Measurements from ENCODE around the gene PARPBP.
"Not testable (repeated sequence)": the region's sequence is repeated elsewhere in the genome, so short reads cannot be mapped to it uniquely, and the experiment has no call there.

The PARPBP gene

GRCh38 chr12:102119674-102120563 lies at the start of gene PARPBP, which contains the start of gene NUP37:
Gene PARPBP, plus strand, starts transcription at chr12:102120183. Its CDS starts 3,706 bp downstream, at chr12:102123889.
Gene NUP37, minus strand, starts transcription at chr12:102120114. Its CDS starts 1,596 bp downstream, at chr12:102118518.
- DNase-seq: peak; percentile 96

GRCh38 chr12:102072092-102072491 lies 47.9 kb upstream of the PARPBP start:
- not testable (repeated sequence) for DNase-seq

GRCh38 chr12:102080842-102081241 lies 39.1 kb upstream of the PARPBP start:
- no peak for DNase-seq

GRCh38 chr12:102089228-102089835 lies 30.7 kb upstream of the PARPBP start:
- DNase-seq: not testable (repeated sequence)

GRCh38 chr12:102093319-102093718 lies 26.7 kb upstream of the PARPBP start:
- no peak for DNase-seq

- DNase-seq: peak; percentile 26
Observed at GRCh38 chr12:102095677-102096263, 24.2 kb upstream of the PARPBP start.

- no peak for DNase-seq
Observed at GRCh38 chr12:102096855-102097254, 23.1 kb upstream of the PARPBP start.

GRCh38 chr12:102106905-102107304 lies 13.1 kb upstream of the PARPBP start:
- DNase-seq: no peak

GRCh38 chr12:102107970-102108369 lies 12.0 kb upstream of the PARPBP start:
- no peak for DNase-seq

GRCh38 chr12:102110782-102111181 lies 9.2 kb upstream of the PARPBP start:
- DNase-seq: no peak

- DNase-seq: no peak
Observed at GRCh38 chr12:102114212-102114611, 5.8 kb upstream of the PARPBP start.

- DNase-seq: no peak
Observed at GRCh38 chr12:102116392-102116791, 3.6 kb upstream of the PARPBP start.

GRCh38 chr12:102118874-102119273 lies 1.1 kb upstream of the PARPBP start:
- no peak for DNase-seq

- DNase-seq: no peak
Observed at GRCh38 chr12:102120564-102120873, 536 bp downstream of the PARPBP start.

GRCh38 chr12:102120886-102121285 lies 903 bp downstream of the PARPBP start:
- DNase-seq: peak; percentile 41

GRCh38 chr12:102121328-102121727 lies 1.3 kb downstream of the PARPBP start:
- peak; percentile 2 for DNase-seq

GRCh38 chr12:102130720-102131119 lies 10.7 kb downstream of the PARPBP start:
- DNase-seq: not testable (repeated sequence)

- DNase-seq: not testable (repeated sequence)
Observed at GRCh38 chr12:102131442-102131841, 11.5 kb downstream of the PARPBP start.

- DNase-seq: not testable (repeated sequence)
Observed at GRCh38 chr12:102137619-102138018, 17.6 kb downstream of the PARPBP start.

- not testable (repeated sequence) for DNase-seq
Observed at GRCh38 chr12:102142866-102143373, 22.9 kb downstream of the PARPBP start.

GRCh38 chr12:102144221-102144620 lies 24.2 kb downstream of the PARPBP start:
- no peak for DNase-seq

- not testable (repeated sequence) for DNase-seq
Observed at GRCh38 chr12:102147062-102147587, 27.1 kb downstream of the PARPBP start.

GRCh38 chr12:102155206-102155605 lies 35.2 kb downstream of the PARPBP start:
- DNase-seq: not testable (repeated sequence)
